Hindlimb muscle (tissue), 1 donor: ENCODE results near the gene ISM1. TPM values are rescaled to one million over a fixed set of nuclear protein-coding genes. Genes with fewer than 3 reads are reported as not detected.
A peak's percentile ranks its signal among the peaks of the same experiment; 100 is the strongest.
"Not testable (repeated sequence)": the region's sequence is repeated elsewhere in the genome, so short reads cannot be mapped to it uniquely, and the experiment has no call there.

Experiments
- DNase-seq: peaks from one replicate; pipeline ENCODE4 v3.0.0-alpha.2; 2013
- polyA plus RNA-seq: library from polyadenylated mRNA; unstranded; fragments of 120-200 nt; gene quantifications from one replicate; pipeline ENCODE4 v1.2.1, GENCODE V29; 2013; ENCODE audit not compliant: insufficient read length

ISM1 gene
- polyA plus RNA-seq, 1 donor, result 1.1 TPM

- peak; percentile 48 for DNase-seq
Observed at GRCh38 chr20:13221673-13222318, 722 bp downstream of the ISM1 start.

- no peak for DNase-seq
Observed at GRCh38 chr20:13222319-13222716, 1.2 kb downstream of the ISM1 start.

DNA sequence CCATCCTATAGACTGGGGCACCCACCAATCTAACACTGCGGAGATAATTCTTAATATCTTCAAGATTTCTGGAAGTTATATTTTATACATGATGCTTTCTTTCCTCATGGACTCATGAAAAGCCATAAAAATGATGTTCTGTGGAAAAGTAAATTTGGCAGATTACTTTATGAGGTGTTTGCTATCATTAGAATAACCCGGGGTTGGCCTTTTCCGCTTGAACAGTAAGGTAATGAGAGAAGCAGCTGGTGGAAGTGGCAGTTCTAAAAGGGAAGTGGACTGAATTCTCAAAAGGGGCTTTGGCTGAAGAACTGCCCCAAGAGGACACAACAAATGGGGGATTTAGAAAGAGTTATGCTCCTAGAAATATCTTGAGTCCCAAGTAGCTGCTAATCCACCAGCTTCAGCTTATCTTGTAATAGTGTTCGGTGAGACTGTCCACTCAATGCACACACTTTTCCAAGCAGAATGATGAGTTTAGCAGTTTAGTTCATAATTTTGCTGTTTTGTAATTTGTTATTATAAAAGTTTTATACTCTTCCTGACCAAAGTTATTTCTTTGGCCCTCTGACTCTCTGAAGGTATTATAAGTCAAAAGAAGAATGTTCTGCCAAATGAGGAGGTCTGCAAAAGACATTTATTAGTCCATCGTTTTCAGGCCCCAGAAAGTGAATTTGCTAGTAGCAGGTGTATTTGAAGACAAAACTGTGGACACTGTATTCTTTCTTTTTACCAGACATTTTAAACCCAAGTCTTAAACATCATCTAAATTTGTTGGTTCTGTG, 2.9 kb downstream of the ISM1 start:
- no peak for DNase-seq

DNA sequence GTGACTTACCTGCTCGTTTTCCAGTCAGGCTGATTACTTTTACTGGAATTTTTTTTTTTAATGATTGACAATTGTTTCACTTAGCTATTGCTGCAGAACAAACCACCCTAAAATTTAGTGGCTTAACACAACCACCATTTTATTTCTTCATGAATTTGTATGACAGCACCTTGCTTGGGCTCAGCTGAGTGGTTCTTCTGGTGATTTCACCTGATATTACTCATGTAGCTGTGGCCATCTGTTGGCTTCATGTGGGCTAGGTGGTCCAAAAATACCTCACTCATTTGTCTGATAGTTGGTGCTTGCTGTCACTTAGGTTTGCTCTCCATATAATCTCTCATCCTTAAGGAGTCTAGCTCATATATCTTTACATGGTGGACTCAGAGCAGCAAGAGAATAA, 5.3 kb downstream of the ISM1 start:
- DNase-seq, result no peak

DNA sequence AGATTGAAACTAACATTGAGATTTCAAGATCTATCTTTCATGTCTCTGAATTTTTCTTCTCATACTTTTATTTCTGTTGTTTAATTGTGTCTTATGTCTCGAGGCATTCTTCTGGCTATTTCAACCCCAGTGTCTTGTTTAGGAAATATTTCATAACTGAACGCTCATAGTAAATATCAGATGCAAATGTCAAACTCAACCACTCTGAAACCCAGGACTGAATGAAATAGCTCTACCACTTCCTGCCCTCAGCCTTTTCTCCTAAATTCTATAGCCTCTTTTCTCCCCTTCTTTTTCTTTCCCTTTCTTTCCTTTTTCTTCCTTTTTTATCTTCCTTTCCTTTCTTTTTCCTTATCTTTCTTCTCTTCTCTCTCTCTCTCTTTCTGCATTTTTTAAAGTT, 7.7 kb downstream of the ISM1 start:
- no peak for DNase-seq

DNA sequence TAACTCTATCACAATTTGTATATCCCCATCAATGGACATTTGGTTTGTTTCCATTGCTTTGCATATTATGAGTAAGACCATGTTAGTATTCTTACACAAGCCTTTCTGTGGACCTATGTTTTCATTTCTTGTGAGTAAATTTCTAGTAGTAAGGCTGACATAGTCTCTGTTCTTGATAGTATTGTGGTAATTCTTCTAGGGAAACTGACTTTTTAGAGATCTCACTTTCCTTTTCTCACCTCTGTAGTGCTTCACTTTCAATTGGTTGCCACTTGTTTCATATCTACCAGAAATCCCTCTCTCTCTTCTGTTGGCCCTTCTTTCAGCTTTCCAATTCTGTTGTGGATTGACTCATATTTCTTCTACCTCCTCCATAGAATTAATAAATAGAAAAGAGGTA, 8.5 kb downstream of the ISM1 start:
- no peak for DNase-seq

GRCh38 chr20:13231031-13231752, 10.1 kb downstream of the ISM1 start:
- DNase-seq, result no peak

- DNase-seq, result no peak
Observed at GRCh38 chr20:13232999-13233398, 11.9 kb downstream of the ISM1 start.

DNA sequence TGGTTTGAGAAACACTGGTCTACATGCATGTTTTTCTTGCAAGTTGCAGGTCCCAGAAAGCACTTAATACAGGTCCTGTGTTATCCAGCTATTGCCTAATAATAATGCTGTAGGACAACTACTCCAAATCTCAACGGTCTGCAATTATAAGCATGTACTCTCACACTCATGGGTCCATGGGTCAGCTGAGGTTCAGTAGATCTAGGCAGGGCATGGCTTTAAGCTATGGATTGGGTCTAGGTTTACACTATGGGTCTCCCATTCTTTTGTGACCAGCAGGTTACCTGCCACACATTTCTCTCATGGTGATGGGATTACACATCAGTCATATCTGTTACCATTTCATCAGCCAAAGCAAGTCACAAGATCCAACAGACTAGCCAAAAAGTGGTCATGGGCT, 13.9 kb downstream of the ISM1 start:
- DNase-seq, result no peak

GRCh38 chr20:13236360-13236759, 15.3 kb downstream of the ISM1 start:
- not testable (repeated sequence) for DNase-seq

GRCh38 chr20:13236990-13237720, 16.1 kb downstream of the ISM1 start:
- DNase-seq, result no peak

- no peak for DNase-seq
Observed at GRCh38 chr20:13238001-13238653, 17.1 kb downstream of the ISM1 start.

DNA sequence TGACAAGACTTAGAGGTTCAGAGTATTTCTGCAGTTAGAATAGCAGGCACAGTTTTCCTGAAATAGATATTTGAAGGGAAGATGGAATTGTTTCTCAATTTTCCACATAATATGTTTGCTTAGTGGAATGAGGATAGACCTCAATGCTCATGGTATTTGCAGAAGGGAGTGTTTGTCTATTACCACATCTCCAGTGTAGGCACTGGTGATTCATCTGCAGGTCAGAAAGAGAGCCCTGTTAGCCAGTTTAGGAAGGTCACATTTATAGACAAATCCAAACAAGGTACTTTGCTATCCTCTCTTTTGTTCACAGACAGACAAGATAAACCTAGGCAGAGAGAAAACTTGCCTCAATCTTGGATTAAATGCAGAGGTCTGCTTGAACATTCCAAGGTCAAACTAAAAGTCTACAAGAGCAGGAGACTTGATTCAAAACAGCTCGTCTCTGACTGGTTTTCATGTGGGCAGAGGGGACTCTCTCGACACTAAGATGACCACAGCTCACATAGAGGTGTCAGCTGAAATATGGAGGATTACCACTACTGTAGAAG, 22.8 kb downstream of the ISM1 start:
- no peak for DNase-seq

- DNase-seq, result no peak
Observed at GRCh38 chr20:13245250-13245723, 24.2 kb downstream of the ISM1 start.

DNA sequence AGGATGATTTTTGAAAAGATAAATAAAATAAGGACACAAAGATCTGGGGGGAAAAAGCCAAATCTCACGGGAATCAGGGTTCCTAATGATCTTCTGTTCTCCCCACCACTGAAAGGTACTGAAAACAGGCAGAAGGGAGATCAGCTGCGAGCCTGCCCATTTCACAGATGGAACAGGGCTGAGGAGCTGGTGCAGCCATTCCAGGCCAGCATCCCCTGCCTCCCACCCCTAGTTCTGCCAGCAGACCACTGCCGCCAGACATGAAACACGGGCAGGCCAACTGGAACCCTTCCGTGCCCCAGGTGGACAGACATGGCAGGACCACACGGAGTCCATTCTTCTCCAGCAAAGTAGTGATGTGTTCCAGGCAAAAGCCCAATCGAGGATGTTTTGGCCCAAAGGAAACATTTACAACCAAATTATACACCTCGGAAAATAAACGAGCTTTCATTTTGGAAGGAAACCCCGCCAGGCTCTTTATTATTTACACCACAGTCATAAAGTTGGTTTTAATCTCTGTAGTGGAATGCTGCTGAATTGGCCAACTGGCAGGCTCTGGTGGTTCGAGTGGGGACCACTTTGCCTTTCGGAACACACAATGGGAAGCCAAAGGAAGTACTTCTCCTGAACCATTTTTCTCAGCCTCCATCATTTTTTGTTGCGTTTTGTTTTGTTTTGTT, 28.2 kb downstream of the ISM1 start:
- peak; percentile 44 for DNase-seq

DNA sequence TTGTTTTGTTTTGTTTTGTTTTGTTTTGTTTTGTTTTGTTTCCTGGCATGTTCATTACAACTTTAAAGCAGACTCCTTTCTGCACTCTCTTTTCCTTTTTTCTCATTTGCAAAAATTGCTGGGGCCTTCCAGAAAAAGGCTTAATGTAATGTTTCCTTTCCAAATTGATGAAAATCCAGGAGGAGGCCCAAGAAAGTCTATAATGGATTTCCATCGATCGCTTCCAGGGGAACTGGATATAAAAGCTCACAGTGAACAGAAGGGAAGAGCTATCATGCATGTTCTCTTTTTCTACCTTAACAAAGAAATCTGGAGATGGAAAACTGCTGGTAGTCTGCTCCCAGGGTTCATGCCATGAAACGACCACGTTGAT, 28.7 kb downstream of the ISM1 start:
- peak; percentile 48 for DNase-seq

- no peak for DNase-seq
Observed at GRCh38 chr20:13250251-13250650, 29.2 kb downstream of the ISM1 start.

DNA sequence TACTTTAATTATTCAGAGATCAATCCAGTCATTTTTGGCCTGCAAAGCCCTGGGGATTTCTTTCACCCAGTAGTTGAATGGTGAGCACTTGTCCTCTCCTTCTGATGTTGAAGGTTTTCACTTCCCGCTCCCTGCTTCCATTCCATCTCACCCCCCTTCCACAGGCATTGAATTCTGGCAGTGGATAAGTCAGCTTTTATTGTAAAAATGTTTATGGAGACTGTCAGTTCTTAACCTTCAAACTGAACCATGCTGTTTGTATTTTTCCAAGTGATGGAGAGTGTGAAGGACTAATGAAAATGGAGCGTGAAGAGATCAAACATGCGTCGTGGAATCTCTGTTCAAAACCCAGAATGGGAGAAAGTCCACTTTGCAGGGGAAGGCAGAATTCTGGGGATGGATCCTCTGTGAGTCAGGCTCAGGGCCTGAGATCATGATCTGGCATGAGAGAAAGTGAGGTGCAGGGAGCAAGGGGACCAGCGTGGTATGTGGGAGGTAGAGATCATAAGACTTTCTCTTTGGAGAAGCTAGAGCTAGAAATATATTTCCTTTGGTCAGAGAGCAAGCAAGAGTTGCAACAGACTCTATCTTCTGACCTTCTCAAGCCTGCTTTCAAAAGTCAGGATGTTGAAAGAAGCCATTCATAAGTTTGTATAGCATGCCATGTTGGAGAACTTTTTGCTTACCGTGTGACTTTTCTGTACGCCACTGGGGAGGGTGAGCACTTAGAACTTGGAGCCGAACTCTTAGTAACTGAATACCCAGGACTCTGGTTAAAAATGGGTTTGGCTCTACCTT, 30.2 kb downstream of the ISM1 start:
- DNase-seq, result peak; percentile 8

DNA sequence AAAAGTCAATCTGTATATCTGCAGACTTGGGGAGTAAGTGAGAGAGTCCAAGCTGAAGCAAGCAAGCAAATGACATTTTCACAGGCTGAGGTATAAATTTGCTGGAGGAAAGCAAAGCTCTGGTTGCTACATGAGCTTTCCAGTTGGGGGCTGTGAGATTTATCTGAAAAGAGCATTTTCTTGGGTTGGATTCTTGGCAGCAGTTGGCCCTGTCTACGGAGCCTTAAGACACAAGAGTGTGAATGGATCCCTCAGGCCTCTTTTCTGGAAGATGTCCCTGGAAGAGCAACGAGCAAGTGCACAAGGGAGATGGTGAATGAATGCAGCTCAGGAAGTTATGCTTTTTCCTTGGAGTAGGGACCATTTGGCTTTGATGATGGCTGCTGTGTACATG, 30.8 kb downstream of the ISM1 start:
- DNase-seq, result peak; percentile 34

GRCh38 chr20:13255356-13255755, 34.3 kb downstream of the ISM1 start:
- no peak for DNase-seq

DNA sequence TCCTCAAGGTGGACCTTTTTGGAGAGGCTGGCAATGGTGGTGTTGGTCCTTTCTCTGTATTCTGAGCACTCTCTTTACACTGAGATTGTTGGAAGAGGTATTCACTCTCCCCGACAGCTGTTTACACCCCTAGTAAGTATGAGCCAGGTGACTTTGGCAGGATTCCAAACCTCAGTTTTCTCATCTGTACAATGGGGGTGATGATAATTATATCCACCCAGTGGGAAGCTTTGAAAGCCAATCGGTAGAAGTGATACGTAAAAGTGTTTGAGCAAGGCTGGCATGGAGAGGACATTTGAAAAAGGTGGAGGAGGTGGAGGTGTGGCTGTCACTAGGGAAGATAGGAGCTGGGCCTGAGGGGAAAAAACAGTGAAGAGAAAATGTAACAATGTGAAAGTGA, 35.5 kb downstream of the ISM1 start:
- no peak for DNase-seq
